ENCODE measurements around the gene SCCPDH.

DNA sequence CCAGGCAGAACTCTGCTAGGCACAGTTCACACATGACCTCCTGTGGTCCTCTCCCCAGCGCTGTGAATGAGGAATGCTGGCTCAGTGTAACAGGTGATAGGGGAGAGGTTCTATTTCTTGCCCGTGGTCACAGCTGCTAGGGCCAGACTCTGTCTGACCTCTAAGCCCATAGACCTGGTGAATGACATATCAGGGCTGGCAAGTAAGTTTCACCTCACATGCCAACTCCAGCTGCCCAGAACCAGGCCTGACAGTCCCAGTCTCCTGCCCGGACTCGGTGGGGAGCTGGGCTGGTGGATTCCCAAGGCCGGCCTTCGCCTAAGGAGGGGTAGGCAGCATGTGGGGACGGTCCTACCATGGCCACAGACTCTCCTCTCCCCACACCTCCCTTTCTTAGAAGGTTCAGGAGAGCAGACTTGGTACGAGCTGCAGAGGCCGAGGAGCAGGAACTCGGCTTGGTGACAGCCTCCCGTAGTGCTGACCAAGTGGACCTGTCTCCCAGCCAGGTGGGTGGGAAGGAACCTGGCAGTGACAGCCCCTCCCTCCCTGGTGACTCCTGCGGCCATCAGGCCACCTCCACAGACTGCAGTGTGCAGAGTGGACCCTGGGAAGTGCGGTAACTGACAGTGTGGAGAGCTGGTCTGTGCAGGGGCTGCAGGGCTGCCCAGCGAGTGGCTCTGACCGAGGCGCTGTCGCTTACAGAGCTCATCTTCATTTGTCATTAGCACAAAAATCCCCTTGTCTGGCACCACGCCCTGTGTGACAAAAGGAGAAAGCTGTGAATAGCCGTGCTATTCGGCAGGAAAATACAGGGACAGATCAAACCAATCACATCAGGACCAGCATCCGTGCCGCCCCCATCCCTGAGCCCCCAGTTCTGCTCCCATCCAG lies 74.6 kb downstream of the SCCPDH start:
- TF ChIP-seq POLR2A (IDR thresholded peaks at IDR 0.05) (no peak), EP300 (IDR thresholded peaks at IDR 0.05; ENCODE audit: low read depth) (no peak)
- TF ChIP-seq, protein P1, sequence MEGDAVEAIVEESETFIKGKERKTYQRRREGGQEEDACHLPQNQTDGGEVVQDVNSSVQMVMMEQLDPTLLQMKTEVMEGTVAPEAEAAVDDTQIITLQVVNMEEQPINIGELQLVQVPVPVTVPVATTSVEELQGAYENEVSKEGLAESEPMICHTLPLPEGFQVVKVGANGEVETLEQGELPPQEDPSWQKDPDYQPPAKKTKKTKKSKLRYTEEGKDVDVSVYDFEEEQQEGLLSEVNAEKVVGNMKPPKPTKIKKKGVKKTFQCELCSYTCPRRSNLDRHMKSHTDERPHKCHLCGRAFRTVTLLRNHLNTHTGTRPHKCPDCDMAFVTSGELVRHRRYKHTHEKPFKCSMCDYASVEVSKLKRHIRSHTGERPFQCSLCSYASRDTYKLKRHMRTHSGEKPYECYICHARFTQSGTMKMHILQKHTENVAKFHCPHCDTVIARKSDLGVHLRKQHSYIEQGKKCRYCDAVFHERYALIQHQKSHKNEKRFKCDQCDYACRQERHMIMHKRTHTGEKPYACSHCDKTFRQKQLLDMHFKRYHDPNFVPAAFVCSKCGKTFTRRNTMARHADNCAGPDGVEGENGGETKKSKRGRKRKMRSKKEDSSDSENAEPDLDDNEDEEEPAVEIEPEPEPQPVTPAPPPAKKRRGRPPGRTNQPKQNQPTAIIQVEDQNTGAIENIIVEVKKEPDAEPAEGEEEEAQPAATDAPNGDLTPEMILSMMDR (IDR thresholded peaks at IDR 0.05): no peak
